Measurements from ENCODE around the gene ARFGAP3.

The ARFGAP3 gene

GRCh38 chr22:42877158-42877557 lies 20.1 kb upstream of the ARFGAP3 start:
- no peak overlapping the region for H3K4me3 ChIP-seq (ENCODE audit: low read length, poor library complexity, severe bottlenecking)
- no peaks in the 10 kb centered on the region for H3F3A ChIP-seq (ENCODE audit: low read depth)
- no peak overlapping the region for H2AFZ ChIP-seq (ENCODE audit: low read length)
- H3K36me3 ChIP-seq (ENCODE audit: insufficient read depth, low read length), result peaks cover 95% of the 10 kb centered on the region; the same call in 1 of the 2 replicates
- no peaks in the 10 kb centered on the region for H3K79me2 ChIP-seq (ENCODE audit: insufficient read depth, low read length)
- TF ChIP-seq EZH2phosphoT487 (IDR thresholded peaks at IDR 0.05; ENCODE audit: borderline replicate concordance) (no peak), CTCF (conservative IDR thresholded peaks at IDR 0.05; ENCODE audit: low read length) (no peak)
- no peak overlapping the region for H3K9ac ChIP-seq (ENCODE audit: low read depth, low read length, poor library complexity, severe bottlenecking)
- no peaks in the 10 kb centered on the region for H3K27me3 ChIP-seq (ENCODE audit: insufficient read depth, low read length, poor library complexity, severe bottlenecking)
- no peaks in the 10 kb centered on the region for H3K4me1 ChIP-seq (ENCODE audit: insufficient read depth, low read length, poor library complexity, severe bottlenecking)
- no peaks in the 10 kb centered on the region for H3K9me3 ChIP-seq (ENCODE audit: insufficient read depth, low read depth, low read length)
- no peak overlapping the region for H3K4me2 ChIP-seq (ENCODE audit: low read depth, low read length, poor library complexity, severe bottlenecking)
- no peaks in the 10 kb centered on the region for H3K9me2 ChIP-seq (replicated peaks; ENCODE audit: low read depth, low read length)
- H4K20me1 ChIP-seq (ENCODE audit: insufficient read depth, low read length, poor library complexity, severe bottlenecking), result no peaks in the 10 kb centered on the region

GRCh38 chr22:42876041-42876440 lies 19.0 kb upstream of the ARFGAP3 start:
- H3K9me3 ChIP-seq (ENCODE audit: insufficient read depth, low read depth, low read length), result no peaks in the 10 kb centered on the region
- TF ChIP-seq EZH2phosphoT487 (IDR thresholded peaks at IDR 0.05; ENCODE audit: borderline replicate concordance), result no peak
- TF ChIP-seq CTCF (conservative IDR thresholded peaks at IDR 0.05; ENCODE audit: low read length), result no peak
- no peak overlapping the region for H3K9ac ChIP-seq (ENCODE audit: low read depth, low read length, poor library complexity, severe bottlenecking)
- H3K27me3 ChIP-seq (ENCODE audit: insufficient read depth, low read length, poor library complexity, severe bottlenecking), result no peaks in the 10 kb centered on the region
- peaks cover 94% of the 10 kb centered on the region; the same call in 1 of the 2 replicates for H3K36me3 ChIP-seq (ENCODE audit: insufficient read depth, low read length)
- no peaks in the 10 kb centered on the region for H3F3A ChIP-seq (ENCODE audit: low read depth)
- H3K9me2 ChIP-seq (replicated peaks; ENCODE audit: low read depth, low read length), result no peaks in the 10 kb centered on the region
- H3K4me2 ChIP-seq (ENCODE audit: low read depth, low read length, poor library complexity, severe bottlenecking), result no peak overlapping the region
- H4K20me1 ChIP-seq (ENCODE audit: insufficient read depth, low read length, poor library complexity, severe bottlenecking), result no peaks in the 10 kb centered on the region
- no peak overlapping the region for H3K4me3 ChIP-seq (ENCODE audit: low read length, poor library complexity, severe bottlenecking)
- H3K79me2 ChIP-seq (ENCODE audit: insufficient read depth, low read length), result no peaks in the 10 kb centered on the region
- no peaks in the 10 kb centered on the region for H3K4me1 ChIP-seq (ENCODE audit: insufficient read depth, low read length, poor library complexity, severe bottlenecking)
- H2AFZ ChIP-seq (ENCODE audit: low read length), result no peak overlapping the region

GRCh38 chr22:42874010-42874409 lies 16.9 kb upstream of the ARFGAP3 start:
- Histone ChIP-seq H3K4me1 (ENCODE audit: insufficient read depth, low read length, poor library complexity, severe bottlenecking) (no peaks in the 10 kb centered on the region), H2AFZ (ENCODE audit: low read length) (no peak overlapping the region), H3K9me2 (replicated peaks; ENCODE audit: low read depth, low read length) (no peaks in the 10 kb centered on the region), H3K79me2 (ENCODE audit: insufficient read depth, low read length) (no peaks in the 10 kb centered on the region), H3K9ac (ENCODE audit: low read depth, low read length, poor library complexity, severe bottlenecking) (no peak overlapping the region), H4K20me1 (ENCODE audit: insufficient read depth, low read length, poor library complexity, severe bottlenecking) (no peaks in the 10 kb centered on the region), H3K9me3 (ENCODE audit: insufficient read depth, low read depth, low read length) (no peaks in the 10 kb centered on the region), H3F3A (ENCODE audit: low read depth) (no peaks in the 10 kb centered on the region), H3K4me2 (ENCODE audit: low read depth, low read length, poor library complexity, severe bottlenecking) (no peak overlapping the region), H3K36me3 (ENCODE audit: insufficient read depth, low read length) (peaks cover 81% of the 10 kb centered on the region; the same call in 1 of the 2 replicates), H3K27me3 (ENCODE audit: insufficient read depth, low read length, poor library complexity, severe bottlenecking) (no peaks in the 10 kb centered on the region), H3K4me3 (ENCODE audit: low read length, poor library complexity, severe bottlenecking) (no peak overlapping the region)
- TF ChIP-seq EZH2phosphoT487 (IDR thresholded peaks at IDR 0.05; ENCODE audit: borderline replicate concordance), result no peak
- no peak for TF ChIP-seq CTCF (conservative IDR thresholded peaks at IDR 0.05; ENCODE audit: low read length)

Measured in Loucy (cell line).